Uterus (tissue), 4 donors: ENCODE measurements around the gene IL18BP. TPM values are rescaled to one million over a fixed set of nuclear protein-coding genes. Genes with fewer than 3 reads are reported as not detected.

ENCODE experiments used
- DNase-seq, 2 donors: peaks; one replicate each; pipeline ENCODE4 v3.0.0-alpha.2; 2019 to 2020
- H3K27ac ChIP-seq, 2 donors: fragments of 200-600 bp; sonication (generic); 1 replicate in 1 of 2; 2 replicates in 1 of 2; pipeline ENCODE4 v1.5.1; 2016 to 2018
- H3K27me3 ChIP-seq, 2 donors: fragments of 200-600 bp; sonication (generic); one replicate each; pipeline ENCODE4 v1.5.1; 2018 to 2019; ENCODE audit warnings: control low read depth in 1 of 2
- H3K36me3 ChIP-seq, 2 donors: fragments of 200-600 bp; sonication (generic); one replicate each; pipeline ENCODE4 v1.5.1; 2019; ENCODE audit warnings: control low read depth in 1 of 2
- H3K4me1 ChIP-seq, 2 donors: fragments of 200-600 bp; sonication (generic); one replicate each; pipeline ENCODE4 v1.5.1; 2018 to 2019; ENCODE audit warnings: control low read depth in 1 of 2
- H3K4me3 ChIP-seq, 2 donors: fragments of 200-600 bp; sonication (generic); 1 replicate in 1 of 2; 2 replicates in 1 of 2; pipeline ENCODE4 v1.5.1; 2018 to 2019; ENCODE audit warnings: mild to moderate bottlenecking in 1 of 2
- H3K9me3 ChIP-seq, 2 donors: fragments of 200-600 bp; sonication (generic); one replicate each; pipeline ENCODE4 v1.5.1; 2019; ENCODE audit warnings: control low read depth in 1 of 2
- CTCF ChIP-seq, 4 experiments: fragments of 200-600 bp in 2 of 4; fragments of 450-650 bp in 2 of 4; sonication (generic) in 2 of 4; IDR thresholded peaks; one replicate each; pipeline ENCODE4 v1.5.1; 2016 to 2019; ENCODE audit warnings: antibody characterized with exemption in 4 of 4, mild to moderate bottlenecking in 2 of 4, moderate library complexity in 1 of 4
- POLR2A ChIP-seq, 2 donors: fragments of 450-650 bp; IDR thresholded peaks; one replicate each; pipeline ENCODE4 v1.6.1; 2016; ENCODE audit warnings: antibody characterized with exemption in 2 of 2, mild to moderate bottlenecking in 1 of 2, moderate library complexity in 1 of 2
- intact Hi-C: fragments of 100-400 bp; cut with DNase I; formaldehyde crosslinking; loops from one replicate; pipeline ENCODE4 v1.15.1; 2023; ENCODE audit warnings: low total_unique reads
- total RNA-seq, 4 donors: library from RNA; depleted of rRNA in 3 of 4; stranded (reverse); fragments of >200 nt in 3 of 4; gene quantifications; one replicate each; pipeline versions ENCODE4 v1.1.0 to v1.2.4, GENCODE V29; 2014 to 2023
- donor health status: DM: yes; HTN: yes; CAD: no.

IL18BP gene
- total RNA-seq, 4 donors from 2014 or later = 7.3 to 24.6 (median 10.5) TPM

DNA sequence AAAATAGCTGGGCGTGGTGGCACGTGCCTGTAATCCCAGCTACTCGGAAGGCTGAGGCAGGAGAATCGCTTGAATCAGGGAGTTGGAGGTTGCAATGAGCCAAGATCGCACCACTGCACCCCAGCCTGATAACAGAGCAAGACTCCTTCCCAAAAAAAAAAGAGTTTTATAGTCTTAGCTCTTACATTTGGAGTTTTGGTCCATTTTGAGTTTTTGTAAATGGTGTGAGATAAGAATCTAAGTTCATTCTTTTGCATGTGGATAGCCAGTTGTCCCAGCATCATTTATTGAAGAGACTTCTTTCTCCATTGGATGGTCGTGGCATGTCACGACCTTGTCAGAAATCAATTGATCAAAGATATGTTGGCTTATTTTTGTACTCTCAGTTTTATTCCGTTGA lies 35.2 kb upstream of the IL18BP start:
- no peaks in the 10 kb centered on the region for H3K36me3 ChIP-seq
- H3K27ac ChIP-seq = peak overlapping the region in 1 of 2 donors; percentile 34
- no peaks in the 10 kb centered on the region for H3K9me3 ChIP-seq
- DNase-seq = no peak
- TF ChIP-seq CTCF (IDR thresholded peaks at IDR 0.05) (no peak), POLR2A (IDR thresholded peaks at IDR 0.05) (no peak)
- H3K27me3 ChIP-seq = no peaks in the 10 kb centered on the region
- intact Hi-C loops = no loop called here
- no peaks in the 10 kb centered on the region for H3K4me1 ChIP-seq
- H3K4me3 ChIP-seq = no peak overlapping the region

- Histone ChIP-seq H3K4me3 (no peak overlapping the region), H3K36me3 (no peaks in the 10 kb centered on the region), H3K4me1 (no peaks in the 10 kb centered on the region), H3K27ac (no peak overlapping the region), H3K9me3 (no peaks in the 10 kb centered on the region), H3K27me3 (no peaks in the 10 kb centered on the region)
- intact Hi-C loops = no loop called here
- DNase-seq = no peak
- TF ChIP-seq POLR2A (IDR thresholded peaks at IDR 0.05) (no peak), CTCF (IDR thresholded peaks at IDR 0.05) (no peak)
Observed at GRCh38 chr11:71964641-71965040, 34.1 kb upstream of the IL18BP start.

DNA sequence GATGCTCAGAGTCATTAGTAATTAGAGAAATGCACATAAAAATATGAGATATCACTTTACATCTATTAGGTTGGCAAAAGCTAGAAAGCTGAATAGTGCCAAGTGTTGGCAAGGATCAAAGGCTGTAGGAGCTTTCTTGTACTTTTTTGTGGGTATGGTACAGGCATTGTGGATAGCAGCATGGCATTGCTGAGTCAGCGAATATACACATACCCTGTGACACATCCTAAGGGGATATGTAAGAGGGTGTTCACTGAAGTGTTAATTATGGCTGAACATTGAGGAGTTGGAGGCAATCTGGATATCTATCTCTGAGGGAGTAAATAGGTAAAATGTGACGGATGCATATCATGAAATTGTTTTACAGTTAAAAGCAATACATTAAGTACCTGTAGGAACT lies 27.0 kb upstream of the IL18BP start:
- H3K36me3 ChIP-seq = peaks cover 0 to 5% of the 10 kb centered on the region in 2 donors
- H3K4me3 ChIP-seq = no peak overlapping the region
- TF ChIP-seq POLR2A (IDR thresholded peaks at IDR 0.05) (no peak), CTCF (IDR thresholded peaks at IDR 0.05) (no peak)
- H3K27ac ChIP-seq = no peak overlapping the region
- DNase-seq = no peak
- no peaks in the 10 kb centered on the region for H3K4me1 ChIP-seq
- intact Hi-C loops = no loop called here
- no peaks in the 10 kb centered on the region for H3K9me3 ChIP-seq
- no peaks in the 10 kb centered on the region for H3K27me3 ChIP-seq

GRCh38 chr11:71976551-71976950 lies 22.2 kb upstream of the IL18BP start:
- no peak for TF ChIP-seq POLR2A (IDR thresholded peaks at IDR 0.05)
- TF ChIP-seq CTCF (IDR thresholded peaks at IDR 0.05) = no peak
- Histone ChIP-seq H3K9me3 (no peaks in the 10 kb centered on the region), H3K27me3 (no peaks in the 10 kb centered on the region), H3K4me1 (no peaks in the 10 kb centered on the region), H3K4me3 (no peak overlapping the region), H3K36me3 (no peaks in the 10 kb centered on the region), H3K27ac (no peak overlapping the region)
- DNase-seq = no peak
- intact Hi-C loops = no loop called here

DNA sequence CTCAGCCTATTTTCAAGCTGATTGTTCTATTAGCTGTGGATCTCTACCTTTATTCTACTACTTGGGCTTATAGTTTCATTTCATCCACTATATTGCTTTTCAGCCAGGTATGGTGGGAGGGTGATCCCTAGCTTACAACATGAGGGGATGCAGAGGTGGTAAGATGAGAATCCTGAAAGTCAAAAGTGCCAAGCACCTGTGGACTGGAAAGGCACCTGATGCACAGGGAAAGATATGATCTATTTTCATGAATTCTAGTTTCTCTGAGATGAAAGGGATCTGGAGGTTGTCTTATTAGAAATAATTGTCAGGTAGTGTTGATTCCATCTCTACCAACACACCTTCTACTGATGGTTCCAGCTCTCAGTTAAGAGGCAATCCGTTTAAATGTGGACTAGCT lies 21.6 kb upstream of the IL18BP start:
- no peak overlapping the region for H3K4me3 ChIP-seq
- no peaks in the 10 kb centered on the region for H3K27me3 ChIP-seq
- H3K36me3 ChIP-seq = no peaks in the 10 kb centered on the region
- no peaks in the 10 kb centered on the region for H3K4me1 ChIP-seq
- intact Hi-C loops = no loop called here
- DNase-seq = no peak
- H3K27ac ChIP-seq = no peak overlapping the region
- no peak for TF ChIP-seq POLR2A (IDR thresholded peaks at IDR 0.05)
- TF ChIP-seq CTCF (IDR thresholded peaks at IDR 0.05) = no peak
- no peaks in the 10 kb centered on the region for H3K9me3 ChIP-seq
